ENCODE data around the gene NDUFS6.

Gene NDUFS6

GRCh38 chr5:1857256-1857600, 56.0 kb downstream of the NDUFS6 start:
- in situ Hi-C loops (cut with MboI; ENCODE audit: low sequenced_read_pairs, unreplicated experiment) = no loop called here
- TF ChIP-seq CTCF (IDR thresholded peaks at IDR 0.05; ENCODE audit: borderline replicate concordance, control extremely low read depth, extremely low read depth, insufficient read depth, missing control alignments) = no peak
- no peak for DNase-seq (ENCODE audit: low spot score)

- in situ Hi-C loops (cut with MboI; ENCODE audit: low sequenced_read_pairs, unreplicated experiment) = no loop called here
- DNase-seq (ENCODE audit: low spot score) = no peak
- no peak for TF ChIP-seq CTCF (IDR thresholded peaks at IDR 0.05; ENCODE audit: borderline replicate concordance, control extremely low read depth, extremely low read depth, insufficient read depth, missing control alignments)
Measured at GRCh38 chr5:1858436-1858835, 57.2 kb downstream of the NDUFS6 start.

GRCh38 chr5:1859099-1859498, 57.9 kb downstream of the NDUFS6 start:
- DNase-seq (ENCODE audit: low spot score) = no peak
- in situ Hi-C loops (cut with MboI; ENCODE audit: low sequenced_read_pairs, unreplicated experiment) = no loop called here
- no peak for TF ChIP-seq CTCF (IDR thresholded peaks at IDR 0.05; ENCODE audit: borderline replicate concordance, control extremely low read depth, extremely low read depth, insufficient read depth, missing control alignments)

GRCh38 chr5:1860021-1860610, 58.9 kb downstream of the NDUFS6 start:
- TF ChIP-seq CTCF (IDR thresholded peaks at IDR 0.05; ENCODE audit: borderline replicate concordance, control extremely low read depth, extremely low read depth, insufficient read depth, missing control alignments) = no peak
- DNase-seq (ENCODE audit: low spot score) = no peak
- in situ Hi-C loops (cut with MboI; ENCODE audit: low sequenced_read_pairs, unreplicated experiment) = no loop called here

GRCh38 chr5:1860949-1861348, 59.7 kb downstream of the NDUFS6 start:
- no peak for DNase-seq (ENCODE audit: low spot score)
- in situ Hi-C loops (cut with MboI; ENCODE audit: low sequenced_read_pairs, unreplicated experiment) = no loop called here
- no peak for TF ChIP-seq CTCF (IDR thresholded peaks at IDR 0.05; ENCODE audit: borderline replicate concordance, control extremely low read depth, extremely low read depth, insufficient read depth, missing control alignments)

- TF ChIP-seq CTCF (IDR thresholded peaks at IDR 0.05; ENCODE audit: borderline replicate concordance, control extremely low read depth, extremely low read depth, insufficient read depth, missing control alignments) = no peak
- in situ Hi-C loops (cut with MboI; ENCODE audit: low sequenced_read_pairs, unreplicated experiment) = no loop called here
Measured at GRCh38 chr5:1864896-1865440, 63.8 kb downstream of the NDUFS6 start.

More at GRCh38 chr5:1864896-1865440, 63.8 kb downstream of the NDUFS6 start:
- DNase-seq (ENCODE audit: low spot score) = no peak

Data from GM13976 (cell line).